Osteoblast (primary cell): Measurements from ENCODE around the gene TENM3. TPM values are rescaled to one million over a fixed set of nuclear protein-coding genes. Genes with fewer than 3 reads are reported as not detected.

Experiments used
- DNase-seq: peaks from one replicate; pipeline ENCODE4 v3.0.0; 2011; ENCODE audit warnings: low spot score, mixed read lengths; ENCODE audit not compliant: insufficient read length; ENCODE audit errors: missing footprints
- H2AFZ ChIP-seq: 2 replicates; pipeline ENCODE4 v1.6.0; 2011; ENCODE audit warnings: mild to moderate bottlenecking, low read length
- H3K27ac ChIP-seq: 2 replicates; pipeline ENCODE4 v1.5.1; 2011; ENCODE audit warnings: mild to moderate bottlenecking, low read depth, low read length, moderate library complexity
- H3K27me3 ChIP-seq: 2 replicates; pipeline ENCODE4 v1.6.0; 2012; ENCODE audit warnings: mild to moderate bottlenecking, control low read depth, inconsistent platforms, low read length, moderate library complexity; ENCODE audit not compliant: insufficient read depth
- H3K36me3 ChIP-seq: 2 replicates; pipeline ENCODE4 v1.5.1; 2011; ENCODE audit warnings: mild to moderate bottlenecking, low read length, control low read depth, moderate library complexity; ENCODE audit not compliant: insufficient read depth
- H3K4me1 ChIP-seq: 2 replicates; pipeline ENCODE4 v1.5.1; 2011; ENCODE audit warnings: mild to moderate bottlenecking, low read length, control low read depth, moderate library complexity; ENCODE audit not compliant: insufficient read depth
- H3K4me2 ChIP-seq: 2 replicates; pipeline ENCODE4 v1.6.0; 2011; ENCODE audit warnings: mild to moderate bottlenecking, low read length; ENCODE audit not compliant: insufficient read depth
- H3K4me3 ChIP-seq: fragments of 200-600 bp; sonication (generic); 3 replicates; pipeline ENCODE4 v1.5.1; 2012; ENCODE audit warnings: mild to moderate bottlenecking, low read length, inconsistent platforms; ENCODE audit not compliant: insufficient read depth
- H3K79me2 ChIP-seq: 2 replicates; pipeline ENCODE4 v1.6.0; 2012; ENCODE audit warnings: mild to moderate bottlenecking, low read length, control low read depth, inconsistent platforms; ENCODE audit not compliant: insufficient read depth
- H3K9me3 ChIP-seq: 2 replicates; pipeline ENCODE4 v1.5.1; 2011; ENCODE audit warnings: low read depth, low read length, control low read depth
- H4K20me1 ChIP-seq: 2 replicates; pipeline ENCODE4 v1.6.0; 2012; ENCODE audit warnings: mild to moderate bottlenecking, low read length, control low read depth; ENCODE audit not compliant: insufficient read depth
- total RNA-seq: library from RNA; depleted of rRNA; stranded (reverse); fragments of >200 nt; gene quantifications from 2 replicates; pipeline ENCODE4 v1.2.3, GENCODE V29; 2012
- TF ChIP-seq, protein P1 (sequence below): IDR thresholded peaks from 2 replicates; pipeline ENCODE4 v1.5.1; 2011; ENCODE audit warnings: mild to moderate bottlenecking, low read depth, low read length, moderate library complexity; ENCODE audit errors: extremely low read depth

TENM3 gene
- total RNA-seq, 1 donor = 59.0 TPM

- Histone ChIP-seq H3K4me1 (no peaks in the 10 kb centered on the region), H3K79me2 (no peaks in the 10 kb centered on the region), H3K4me2 (no peak overlapping the region), H2AFZ (peak overlapping the region; percentile 37), H3K36me3 (no peaks in the 10 kb centered on the region), H3K27ac (no peak overlapping the region), H4K20me1 (no peaks in the 10 kb centered on the region), H3K27me3 (no peaks in the 10 kb centered on the region), H3K9me3 (no peaks in the 10 kb centered on the region), H3K4me3 (no peak overlapping the region)
- TF ChIP-seq, protein P1, sequence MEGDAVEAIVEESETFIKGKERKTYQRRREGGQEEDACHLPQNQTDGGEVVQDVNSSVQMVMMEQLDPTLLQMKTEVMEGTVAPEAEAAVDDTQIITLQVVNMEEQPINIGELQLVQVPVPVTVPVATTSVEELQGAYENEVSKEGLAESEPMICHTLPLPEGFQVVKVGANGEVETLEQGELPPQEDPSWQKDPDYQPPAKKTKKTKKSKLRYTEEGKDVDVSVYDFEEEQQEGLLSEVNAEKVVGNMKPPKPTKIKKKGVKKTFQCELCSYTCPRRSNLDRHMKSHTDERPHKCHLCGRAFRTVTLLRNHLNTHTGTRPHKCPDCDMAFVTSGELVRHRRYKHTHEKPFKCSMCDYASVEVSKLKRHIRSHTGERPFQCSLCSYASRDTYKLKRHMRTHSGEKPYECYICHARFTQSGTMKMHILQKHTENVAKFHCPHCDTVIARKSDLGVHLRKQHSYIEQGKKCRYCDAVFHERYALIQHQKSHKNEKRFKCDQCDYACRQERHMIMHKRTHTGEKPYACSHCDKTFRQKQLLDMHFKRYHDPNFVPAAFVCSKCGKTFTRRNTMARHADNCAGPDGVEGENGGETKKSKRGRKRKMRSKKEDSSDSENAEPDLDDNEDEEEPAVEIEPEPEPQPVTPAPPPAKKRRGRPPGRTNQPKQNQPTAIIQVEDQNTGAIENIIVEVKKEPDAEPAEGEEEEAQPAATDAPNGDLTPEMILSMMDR = no peak
- DNase-seq = no peak
These were observed 124.0 kb downstream of the TENM3 start for GRCh38 chr4:182367153-182367552.

GRCh38 chr4:182369211-182369610 lies 126.0 kb downstream of the TENM3 start:
- Histone ChIP-seq H3K4me3 (no peak overlapping the region), H2AFZ (no peak overlapping the region), H3K79me2 (no peaks in the 10 kb centered on the region), H3K4me2 (no peak overlapping the region), H3K36me3 (no peaks in the 10 kb centered on the region), H3K27ac (no peak overlapping the region), H4K20me1 (no peaks in the 10 kb centered on the region), H3K9me3 (no peaks in the 10 kb centered on the region), H3K27me3 (no peaks in the 10 kb centered on the region), H3K4me1 (no peaks in the 10 kb centered on the region)
- no peak for DNase-seq
- TF ChIP-seq, protein P1 = no peak

DNA sequence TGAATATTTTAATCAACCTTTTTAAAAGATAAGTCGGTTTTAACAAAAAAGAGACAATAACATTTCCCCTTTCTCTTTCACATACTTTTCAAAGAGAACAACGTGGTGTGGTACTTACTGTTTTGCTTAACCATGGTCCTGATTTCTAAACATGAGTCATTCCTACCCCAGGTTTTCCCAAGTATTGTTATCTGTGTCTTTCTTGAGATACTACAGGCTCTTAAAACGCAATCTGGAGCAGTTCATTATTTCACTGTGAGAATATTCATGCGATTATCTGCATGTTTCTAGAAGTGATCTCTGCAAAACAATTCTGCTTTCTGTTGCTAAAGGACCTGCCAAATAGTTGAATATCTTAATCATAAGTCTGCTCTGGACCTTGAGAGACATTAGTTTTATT lies 127.3 kb downstream of the TENM3 start:
- H3K4me2 ChIP-seq = no peak overlapping the region
- TF ChIP-seq, protein P1 = no peak
- H2AFZ ChIP-seq = no peak overlapping the region
- H3K4me1 ChIP-seq = no peaks in the 10 kb centered on the region
- no peaks in the 10 kb centered on the region for H3K79me2 ChIP-seq
- no peak for DNase-seq
- no peaks in the 10 kb centered on the region for H3K27me3 ChIP-seq
- no peaks in the 10 kb centered on the region for H4K20me1 ChIP-seq
- H3K36me3 ChIP-seq = no peaks in the 10 kb centered on the region
- no peaks in the 10 kb centered on the region for H3K9me3 ChIP-seq
- H3K27ac ChIP-seq = no peak overlapping the region
- no peak overlapping the region for H3K4me3 ChIP-seq

GRCh38 chr4:182380771-182381181 lies 137.6 kb downstream of the TENM3 start:
- H3K79me2 ChIP-seq = no peaks in the 10 kb centered on the region
- H3K27ac ChIP-seq = no peak overlapping the region
- TF ChIP-seq, protein P1 = no peak
- no peaks in the 10 kb centered on the region for H3K4me1 ChIP-seq
- H2AFZ ChIP-seq = no peak overlapping the region
- no peaks in the 10 kb centered on the region for H3K36me3 ChIP-seq
- no peaks in the 10 kb centered on the region for H3K27me3 ChIP-seq
- H4K20me1 ChIP-seq = no peaks in the 10 kb centered on the region
- H3K4me3 ChIP-seq = no peak overlapping the region
- no peak for DNase-seq
- no peaks in the 10 kb centered on the region for H3K9me3 ChIP-seq
- H3K4me2 ChIP-seq = no peak overlapping the region
